ENCODE measurements around the gene SLPI.

Gene SLPI

DNA sequence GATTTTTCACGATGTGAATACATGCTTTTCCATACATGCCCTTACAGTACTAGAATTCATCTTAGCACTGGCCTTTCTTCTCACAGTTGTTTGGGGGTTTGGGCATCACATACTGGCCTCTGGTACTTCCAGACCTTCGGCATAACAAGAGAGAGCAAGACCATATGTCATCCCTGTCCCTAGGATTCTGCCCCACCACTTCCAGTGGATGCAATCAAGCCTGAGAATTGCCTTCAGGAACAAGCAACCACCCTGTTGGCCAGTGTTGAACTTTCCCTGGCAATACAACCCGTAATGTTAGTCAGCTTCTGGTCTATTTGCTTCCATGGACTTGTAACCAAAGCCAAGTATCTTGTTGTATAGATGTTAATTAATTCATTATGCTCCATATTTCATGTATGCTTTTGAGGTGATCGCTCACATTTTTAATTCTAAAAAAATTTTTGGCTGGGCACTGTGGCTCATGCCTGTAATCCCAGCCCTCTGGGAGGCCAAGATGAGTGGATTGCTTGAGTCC, 15.4 kb upstream of the SLPI start:
- DNase-seq, result no peak

DNA sequence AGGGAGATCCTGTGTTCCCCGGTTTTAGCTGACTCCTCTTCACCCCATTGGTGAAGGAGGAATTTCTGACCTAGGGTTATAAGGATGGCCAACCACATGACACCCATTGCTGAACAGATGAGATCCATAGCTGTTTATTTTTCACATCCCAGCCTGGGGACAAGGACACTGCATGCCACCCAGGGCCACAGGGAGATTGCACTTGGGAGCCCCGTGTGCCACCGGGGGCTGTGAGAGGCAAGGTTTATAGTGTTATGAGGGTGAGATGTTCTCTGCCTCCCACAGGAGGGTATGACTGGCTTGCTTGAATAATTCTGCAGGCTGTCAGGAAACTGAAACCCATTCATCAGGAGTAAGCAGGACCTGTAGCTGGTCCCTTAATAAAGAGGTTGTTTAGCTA, 14.7 kb upstream of the SLPI start:
- no peak for DNase-seq

DNA sequence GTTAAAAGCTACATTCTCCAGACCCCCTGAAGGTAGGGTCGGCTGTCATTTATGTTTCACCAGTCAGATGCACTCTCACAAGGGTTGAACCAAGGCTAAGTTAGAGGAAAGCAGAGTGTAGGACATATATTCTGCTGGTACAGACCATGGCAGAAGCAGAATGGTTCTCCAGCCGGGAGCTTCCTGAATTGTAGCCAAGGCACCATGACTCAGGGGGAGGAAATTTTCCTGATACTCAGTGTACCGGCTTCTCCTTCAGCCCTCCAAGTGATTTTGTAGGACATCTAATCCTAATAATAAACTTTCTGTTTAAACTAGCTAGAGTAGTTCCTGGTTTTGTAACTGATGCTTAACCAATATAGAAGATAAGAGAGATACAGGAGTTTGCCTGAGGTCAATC, 14.2 kb upstream of the SLPI start:
- DNase-seq, result no peak

GRCh38 chr20:45266977-45267376, 12.6 kb upstream of the SLPI start:
- no peak for DNase-seq

GRCh38 chr20:45263556-45264266, 9.3 kb upstream of the SLPI start:
- no peak for DNase-seq

- no peak for DNase-seq
Observed at GRCh38 chr20:45258664-45259063, 4.3 kb upstream of the SLPI start.

DNA sequence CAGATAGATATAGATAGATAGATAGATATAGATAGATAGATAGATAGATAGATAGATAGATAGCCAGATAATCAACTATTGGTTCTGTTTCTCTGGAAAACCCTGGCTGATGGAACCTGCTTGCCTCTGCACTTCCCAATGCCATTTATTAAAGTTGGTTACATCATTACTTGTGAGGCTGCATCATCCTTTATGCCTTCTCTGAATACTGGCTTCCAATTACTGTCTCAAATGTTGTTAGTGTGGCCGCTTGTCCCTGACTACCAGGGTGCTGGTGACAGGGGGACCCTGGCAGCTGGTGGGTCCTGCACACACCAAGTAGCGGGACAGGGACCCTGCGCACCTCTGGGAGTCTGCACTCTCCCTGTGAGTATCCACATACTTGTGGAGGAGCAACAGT, 3.9 kb upstream of the SLPI start:
- no peak for DNase-seq

DNA sequence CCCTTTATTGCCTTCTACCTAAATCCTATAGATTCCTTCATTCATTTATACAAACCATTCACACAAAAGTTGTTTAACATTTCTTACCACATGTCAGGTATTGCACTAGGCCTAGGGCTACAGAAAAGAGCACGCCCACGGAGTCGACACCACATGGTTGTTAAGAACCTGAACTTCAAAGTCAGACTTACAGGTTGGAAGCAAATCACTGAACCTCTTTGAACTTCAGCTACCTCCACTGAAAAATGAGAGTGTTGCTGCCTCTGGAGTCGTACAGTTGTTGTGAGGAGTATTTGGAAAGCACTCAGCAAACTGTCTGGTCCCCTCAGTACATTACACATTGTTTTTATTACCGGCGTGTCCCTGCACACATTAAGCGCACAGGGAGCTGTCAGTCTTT, 3.3 kb upstream of the SLPI start:
- DNase-seq, result no peak

DNA sequence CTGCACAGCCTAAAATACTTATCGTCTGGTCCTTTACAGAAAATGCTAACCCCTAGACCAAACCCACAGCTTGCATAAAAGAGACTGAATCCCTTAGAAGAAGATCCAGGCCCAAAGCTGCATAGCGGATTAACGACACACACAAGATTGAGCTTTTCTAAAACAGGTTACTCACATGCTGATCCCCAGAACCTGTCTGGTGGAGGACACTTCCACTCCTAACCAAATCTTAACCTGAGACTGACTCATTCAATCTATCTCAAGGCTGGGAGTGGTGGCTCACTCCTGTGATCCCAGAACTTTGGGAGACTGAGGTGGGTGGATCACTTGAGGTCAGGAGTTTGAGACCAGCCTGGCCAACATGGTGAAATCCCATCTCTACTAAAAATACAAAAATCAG, 2.8 kb upstream of the SLPI start:
- DNase-seq, result no peak

GRCh38 chr20:45253261-45253660, 1.1 kb downstream of the SLPI start:
- no peak for DNase-seq

DNA sequence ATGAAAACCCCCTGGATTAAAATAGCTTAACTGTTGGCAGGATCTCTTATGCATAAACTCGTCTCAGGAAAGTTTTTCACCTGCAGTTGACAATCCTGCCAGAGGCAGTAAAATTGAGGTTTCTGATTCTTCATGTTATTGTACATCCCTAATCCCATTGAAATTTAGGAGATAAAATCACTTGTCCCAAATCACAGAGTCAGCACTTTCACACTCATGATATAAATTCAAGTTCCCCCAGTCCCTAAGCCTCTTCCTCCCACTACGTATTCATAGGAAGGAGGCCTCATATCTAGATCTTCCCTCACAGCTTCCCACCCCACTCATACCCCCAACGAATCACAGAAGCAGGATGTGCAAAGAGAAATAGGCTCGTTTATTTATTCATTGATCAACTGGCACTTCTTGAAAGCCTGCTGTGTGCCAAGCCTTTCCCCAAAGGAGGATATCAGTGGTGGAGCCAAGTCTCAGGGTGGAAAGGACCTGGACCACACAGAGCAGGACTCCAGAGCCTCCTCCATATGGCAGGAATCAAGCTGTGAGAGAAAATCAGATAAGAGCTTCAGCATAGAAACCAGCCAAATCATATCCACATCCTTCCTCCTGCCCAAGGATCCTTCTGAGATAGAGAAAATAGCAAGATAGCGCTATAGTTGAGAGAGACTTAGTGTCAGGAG, 2.3 kb downstream of the SLPI start:
- DNase-seq, result no peak

DNA sequence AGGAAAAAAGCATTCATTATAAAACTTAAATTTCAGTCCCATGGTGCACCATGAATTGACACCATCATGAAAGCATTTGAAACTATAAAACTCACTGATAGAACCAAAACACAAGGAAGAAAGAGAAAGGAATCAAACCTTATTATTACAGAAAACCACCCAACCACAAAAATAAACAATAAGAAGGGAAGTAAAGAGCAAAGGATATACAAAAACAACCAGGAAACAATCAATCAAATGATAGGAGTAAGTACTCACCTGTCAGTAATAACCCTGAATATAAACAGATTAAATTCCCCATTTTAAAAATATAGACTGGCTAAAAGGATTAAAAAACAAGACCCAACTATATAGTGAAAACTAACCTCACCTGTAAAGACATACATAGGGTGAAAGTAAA, 5.8 kb downstream of the SLPI start:
- DNase-seq, result no peak

DNA sequence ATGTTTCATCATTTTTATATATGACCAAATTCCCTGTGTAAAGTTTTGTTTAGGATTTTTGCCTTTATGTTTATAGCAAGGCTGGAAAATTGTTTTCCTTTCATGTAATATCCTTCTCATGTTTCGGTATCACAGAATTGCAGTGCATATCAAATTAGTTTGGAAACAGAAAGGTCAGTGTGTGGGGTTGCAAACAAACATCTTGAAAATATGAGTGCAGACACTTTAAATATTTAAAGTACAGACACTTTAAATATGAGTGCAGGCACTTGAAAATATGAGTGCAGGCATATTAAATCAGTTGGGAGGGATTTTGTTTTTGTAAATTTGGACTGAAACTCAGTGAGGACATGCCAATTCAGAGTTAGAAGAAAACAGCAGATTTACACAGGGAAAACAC, 6.5 kb downstream of the SLPI start:
- DNase-seq, result no peak

DNA sequence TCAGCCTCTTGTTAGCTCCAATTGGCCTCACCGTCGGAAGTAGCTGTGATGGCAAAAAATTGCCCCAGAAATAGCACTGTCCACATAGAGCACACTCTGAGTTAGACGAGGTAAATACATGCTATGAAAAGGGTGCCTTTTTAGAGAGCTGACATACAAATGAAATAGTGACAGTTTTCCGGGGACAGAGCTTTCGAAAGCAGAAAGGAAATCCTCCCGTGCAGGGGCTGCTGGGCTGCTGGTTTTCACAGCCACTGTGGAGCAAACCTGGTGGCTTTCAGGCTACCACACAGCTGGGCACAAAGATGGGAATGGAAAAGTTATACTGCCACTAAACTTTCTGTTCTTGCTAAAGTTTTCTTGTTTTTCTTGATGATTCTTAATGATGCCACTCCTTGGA, 8.3 kb downstream of the SLPI start:
- DNase-seq, result no peak

- no peak for DNase-seq
Observed at GRCh38 chr20:45238139-45238538, 16.2 kb downstream of the SLPI start.

DNA sequence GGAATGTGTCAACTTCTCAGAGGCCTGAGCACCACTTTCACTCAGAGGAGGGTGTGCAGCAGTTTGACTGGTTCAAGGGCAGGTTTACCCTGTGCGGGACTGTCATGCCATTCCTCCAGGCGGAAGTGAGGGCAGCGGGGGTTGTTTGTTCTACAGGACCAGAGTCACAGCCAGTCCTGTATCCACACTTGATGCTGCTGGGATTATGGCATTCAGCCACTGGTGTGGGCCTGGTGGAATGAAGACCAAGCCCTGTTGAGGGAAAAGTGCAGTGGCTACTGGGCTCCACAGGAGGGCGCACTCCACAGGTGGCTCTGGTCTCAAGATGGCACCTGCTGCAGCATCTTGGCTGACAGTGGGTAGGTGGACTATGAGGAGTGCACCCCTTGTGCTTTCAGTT, 18.4 kb downstream of the SLPI start:
- DNase-seq, result no peak

DNA sequence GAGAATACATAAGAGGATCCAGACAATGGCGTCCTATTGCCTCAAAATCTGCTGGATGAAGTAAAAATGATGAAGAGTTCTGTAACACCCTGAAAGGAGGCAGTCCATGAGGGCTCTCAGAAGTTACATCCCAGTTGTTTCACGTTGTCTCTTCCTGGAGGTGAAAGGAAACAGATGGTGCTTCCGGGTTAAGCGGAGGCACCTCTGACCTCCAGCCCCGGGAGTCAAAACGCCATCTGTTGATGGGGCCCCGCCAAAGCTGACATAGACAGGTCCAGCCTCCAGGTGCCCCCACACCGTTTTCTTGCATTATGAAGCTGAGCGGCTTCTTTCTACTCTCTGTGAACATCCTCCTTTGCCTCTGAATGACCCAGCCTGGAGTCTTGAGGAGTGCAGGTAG, 23.7 kb downstream of the SLPI start:
- no peak for DNase-seq

DNA sequence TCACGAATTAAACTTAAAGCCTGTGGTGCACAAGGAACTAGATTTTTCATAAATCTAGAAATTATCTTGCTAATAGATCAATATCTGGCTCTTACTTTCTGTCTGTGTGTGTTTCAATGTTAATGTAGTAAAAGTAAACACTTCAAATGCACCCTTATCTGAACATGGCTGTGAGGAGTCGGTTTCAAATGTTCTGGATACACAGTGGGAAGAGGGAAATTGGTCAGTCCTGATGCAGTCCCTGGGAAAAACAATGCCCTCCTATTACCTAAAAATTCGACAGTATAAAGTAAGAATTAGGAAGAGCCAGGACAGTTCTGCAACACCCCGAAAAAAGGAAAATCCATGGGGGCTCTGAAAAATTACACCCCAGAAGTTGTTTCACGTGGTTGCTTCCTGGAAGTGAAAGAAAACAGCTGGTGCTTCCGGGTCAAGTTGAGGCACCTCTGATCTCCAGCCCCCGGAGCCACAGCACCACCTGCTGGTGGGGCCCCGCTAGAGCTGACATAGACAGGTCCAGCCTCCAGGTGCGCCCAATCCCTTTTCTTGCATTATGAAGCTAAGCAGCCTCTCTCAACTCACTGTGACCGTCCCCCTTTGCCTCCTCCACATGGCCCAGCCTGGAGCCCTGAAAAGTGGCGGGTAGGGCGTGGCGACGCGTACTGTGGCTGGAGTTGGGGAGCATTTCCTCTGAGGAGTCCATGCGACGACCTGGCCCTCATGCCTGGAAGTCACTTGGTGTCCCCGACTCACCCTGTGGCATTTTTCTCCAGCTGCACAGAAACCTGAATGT, 24.9 kb downstream of the SLPI start:
- no peak for DNase-seq

- no peak for DNase-seq
Observed at GRCh38 chr20:45226287-45226686, 28.1 kb downstream of the SLPI start.

DNA sequence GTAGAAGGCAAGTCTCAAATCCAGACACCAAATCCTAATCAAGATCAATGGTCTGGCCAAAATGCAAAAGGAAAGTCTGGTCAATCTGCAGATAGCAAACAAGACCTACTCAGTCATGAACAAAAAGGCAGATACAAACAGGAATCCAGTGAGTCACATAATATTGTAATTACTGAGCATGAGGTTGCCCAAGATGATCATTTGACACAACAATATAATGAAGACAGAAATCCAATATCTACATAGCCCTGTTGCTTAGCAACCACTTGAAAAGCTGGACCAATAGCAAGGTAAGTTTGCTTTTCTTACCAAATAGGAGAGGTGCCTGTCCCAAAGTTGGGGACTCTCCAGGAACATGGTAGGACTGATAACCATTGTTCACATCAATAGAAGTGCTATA, 31.2 kb downstream of the SLPI start:
- no peak for DNase-seq

DNA sequence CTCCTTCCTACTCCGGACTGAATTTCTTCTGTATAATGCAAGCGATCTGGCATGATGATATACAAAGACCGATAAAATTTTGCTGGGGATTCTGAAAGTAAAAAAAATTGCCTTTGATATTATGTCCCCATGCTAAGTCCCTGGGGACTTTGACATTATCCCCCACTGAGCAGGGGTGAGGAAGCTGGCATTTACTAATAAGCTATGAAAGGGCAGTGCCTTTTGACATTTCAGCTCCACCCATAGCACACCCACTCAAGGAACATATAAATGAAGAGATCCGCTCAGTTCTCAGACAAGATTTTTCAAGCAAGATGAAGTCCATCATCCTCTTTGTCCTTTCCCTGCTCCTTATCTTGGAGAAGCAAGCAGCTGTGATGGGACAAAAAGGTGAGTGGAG, 33.3 kb downstream of the SLPI start, which contains the start of gene SEMG2:
Gene SEMG2, plus strand, starts transcription at position 298 of the 400 bp plus-strand sequence. Its CDS starts 17 bp downstream, at position 315.
- no peak for DNase-seq

DNA sequence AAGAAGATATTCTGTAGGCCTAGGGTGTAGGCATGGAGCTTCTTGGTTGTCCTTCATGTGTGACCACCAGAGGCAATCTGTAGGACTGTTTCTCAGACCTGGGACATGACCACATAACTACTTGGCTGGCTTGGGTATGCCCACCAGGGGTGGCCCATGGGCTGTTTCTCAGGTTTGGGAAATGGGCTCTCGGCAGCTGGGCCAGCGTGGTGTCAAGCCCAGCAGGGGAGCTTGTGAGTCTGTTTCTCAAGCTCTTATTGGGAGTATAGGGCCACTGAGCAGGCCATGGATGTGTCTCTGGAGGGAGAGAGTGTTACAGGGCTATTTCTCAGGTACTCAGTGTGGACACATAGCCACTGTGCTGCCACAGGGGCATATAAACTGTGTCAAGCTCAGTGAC, 35.7 kb downstream of the SLPI start:
- no peak for DNase-seq

GRCh38 chr20:45218124-45218523, 36.2 kb downstream of the SLPI start:
- DNase-seq, result no peak

GRCh38 chr20:45212836-45213235, 41.5 kb downstream of the SLPI start:
- no peak for DNase-seq
